Memory B cell (primary cell): ENCODE results near the gene B3GALT4.
A peak's percentile ranks its signal among the peaks of the same experiment; 100 is the strongest.
"Not testable (repeated sequence)": the region's sequence is repeated elsewhere in the genome, so short reads cannot be mapped to it uniquely, and the experiment has no call there.

Source experiments
- ATAC-seq: fragments of 150-1000 bp; cut with Tn5 transposase; 2 replicates; pipeline ENCODE4 v1.10.0; 2021; ENCODE audit warnings: low read depth, mild to moderate bottlenecking, moderate library complexity
- DNase-seq, 2 donors: peaks; one replicate each; pipeline ENCODE4 v3.0.0; 2022; ENCODE audit warnings: low spot score in 2 of 2
- H3K27ac Mint-ChIP-seq: one replicate; pipeline ENCODE4 v1.8.0; 2022; ENCODE audit warnings: mild to moderate bottlenecking, moderate library complexity, mixed read lengths
- H3K27me3 Mint-ChIP-seq: one replicate; pipeline ENCODE4 v1.8.0; 2022; ENCODE audit warnings: mixed read lengths
- H3K36me3 Mint-ChIP-seq: one replicate; pipeline ENCODE4 v1.8.0; 2022; ENCODE audit warnings: mild to moderate bottlenecking, mixed read lengths
- H3K4me1 Mint-ChIP-seq: one replicate; pipeline ENCODE4 v1.8.0; 2022; ENCODE audit warnings: mixed read lengths
- H3K4me3 Mint-ChIP-seq: one replicate; pipeline ENCODE4 v1.8.0; 2022; ENCODE audit warnings: mild to moderate bottlenecking, moderate library complexity, mixed read lengths
- H3K9me3 Mint-ChIP-seq: one replicate; pipeline ENCODE4 v1.8.0; 2022; ENCODE audit warnings: mixed read lengths

B3GALT4 gene

DNA sequence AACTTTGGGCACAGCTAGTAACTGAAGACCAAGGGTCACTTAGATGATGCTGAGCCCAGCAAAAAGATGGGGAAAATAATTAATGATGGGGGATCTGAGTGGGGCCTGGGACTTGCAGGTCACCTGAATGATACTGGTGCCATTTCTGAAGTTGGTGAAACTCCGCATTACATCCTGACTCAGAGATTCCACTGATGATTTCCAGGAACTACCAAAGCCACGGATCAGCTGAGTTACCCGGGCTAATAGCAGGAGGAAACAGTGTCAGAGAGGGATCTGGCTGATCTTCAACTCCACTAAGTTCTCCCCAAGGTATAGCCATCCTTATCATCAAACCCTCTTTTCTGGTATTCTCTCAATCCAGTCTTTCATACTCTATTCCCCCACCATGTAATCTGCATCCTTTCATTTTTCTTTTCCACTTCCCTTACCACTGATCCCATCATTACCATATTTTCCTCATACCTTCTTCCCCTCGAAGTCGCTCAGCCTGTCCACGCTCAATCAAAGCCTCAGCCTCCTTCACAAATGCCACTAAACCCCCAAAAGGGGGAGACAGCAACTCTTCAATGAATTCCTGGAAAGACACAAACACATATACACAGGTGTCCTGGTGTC is 25.4 kb upstream of the B3GALT4 start:
- H3K36me3 Mint-ChIP-seq: peaks cover 14% of the 10 kb centered on the region
- peaks cover 26% of the 10 kb centered on the region for H3K4me1 Mint-ChIP-seq
- DNase-seq: no peak
- no peaks in the 10 kb centered on the region for H3K27me3 Mint-ChIP-seq
- ATAC-seq: no peak
- H3K4me3 Mint-ChIP-seq: peak overlapping the region; percentile 2
- no peak overlapping the region for H3K27ac Mint-ChIP-seq
- no peaks in the 10 kb centered on the region for H3K9me3 Mint-ChIP-seq

DNA sequence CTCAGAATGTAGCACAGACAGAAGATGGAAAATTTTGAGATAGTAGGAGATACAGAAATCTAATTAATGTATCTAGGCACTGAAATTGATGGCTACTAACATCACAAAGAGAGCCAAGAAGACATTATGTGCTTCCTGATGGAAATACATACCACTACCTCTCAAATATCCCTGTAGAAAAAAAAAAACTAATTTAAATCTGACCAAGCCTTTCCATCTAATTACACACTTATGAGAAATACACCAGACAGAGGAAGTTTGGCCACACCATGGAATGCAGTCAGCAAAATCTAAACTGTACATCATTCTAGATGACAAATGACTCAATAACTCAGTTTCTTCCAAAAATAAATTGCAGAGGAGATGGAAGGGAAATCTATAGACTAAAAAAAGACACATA is 24.2 kb upstream of the B3GALT4 start:
- no peak overlapping the region for H3K27ac Mint-ChIP-seq
- H3K9me3 Mint-ChIP-seq: no peaks in the 10 kb centered on the region
- peaks cover 26% of the 10 kb centered on the region for H3K4me1 Mint-ChIP-seq
- H3K36me3 Mint-ChIP-seq: peaks cover 14% of the 10 kb centered on the region
- no peaks in the 10 kb centered on the region for H3K27me3 Mint-ChIP-seq
- no peak for ATAC-seq
- DNase-seq: no peak
- H3K4me3 Mint-ChIP-seq: no peak overlapping the region

DNA sequence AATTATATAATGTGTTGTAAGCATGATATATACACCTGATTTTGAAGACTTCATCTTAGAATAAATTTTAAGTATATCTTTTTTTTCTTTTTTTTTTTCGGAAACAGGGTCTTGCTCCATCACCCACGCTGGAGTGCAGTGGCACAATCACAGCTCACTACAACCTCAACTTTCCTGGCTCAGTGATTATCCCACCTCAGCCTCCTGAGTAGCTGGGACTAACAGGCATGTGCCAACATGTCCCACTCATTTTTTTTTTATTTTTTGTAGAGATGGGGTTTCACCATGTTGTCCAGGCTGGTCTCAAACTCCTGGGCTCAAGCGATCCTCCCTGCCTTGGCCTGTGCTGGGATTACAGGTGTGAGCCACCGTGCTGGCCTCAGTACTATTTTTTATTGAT is 22.3 kb upstream of the B3GALT4 start:
- no peak overlapping the region for H3K27ac Mint-ChIP-seq
- no peak overlapping the region for H3K4me3 Mint-ChIP-seq
- no peaks in the 10 kb centered on the region for H3K27me3 Mint-ChIP-seq
- ATAC-seq (no peak), DNase-seq (no peak)
- H3K9me3 Mint-ChIP-seq: no peaks in the 10 kb centered on the region
- peaks cover 16% of the 10 kb centered on the region for H3K4me1 Mint-ChIP-seq
- peaks cover 14% of the 10 kb centered on the region for H3K36me3 Mint-ChIP-seq

DNA sequence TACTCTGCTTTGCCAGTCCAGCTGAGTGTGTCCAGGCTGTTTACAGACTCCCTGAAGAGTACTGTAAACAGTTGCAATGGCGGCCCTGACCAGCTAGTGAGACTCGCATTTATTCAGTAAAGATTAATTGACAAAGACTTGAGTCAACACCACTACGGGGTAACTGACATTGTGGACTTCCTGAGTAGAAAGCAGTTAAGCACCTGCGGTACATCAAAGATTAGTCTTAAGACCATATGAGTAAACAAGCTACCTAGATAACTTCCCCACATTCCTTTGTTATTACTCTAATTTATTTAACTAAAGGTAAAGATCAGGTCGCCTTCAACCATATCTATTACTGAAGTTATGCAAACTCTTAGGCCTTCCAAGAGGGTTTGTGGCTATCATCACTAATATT is 17.9 kb upstream of the B3GALT4 start:
- ATAC-seq (no peak), DNase-seq (no peak)
- H3K9me3 Mint-ChIP-seq: no peaks in the 10 kb centered on the region
- peaks cover 25% of the 10 kb centered on the region for H3K36me3 Mint-ChIP-seq
- no peaks in the 10 kb centered on the region for H3K27me3 Mint-ChIP-seq
- H3K4me1 Mint-ChIP-seq: no peaks in the 10 kb centered on the region
- H3K27ac Mint-ChIP-seq: no peak overlapping the region
- H3K4me3 Mint-ChIP-seq: no peak overlapping the region

DNA sequence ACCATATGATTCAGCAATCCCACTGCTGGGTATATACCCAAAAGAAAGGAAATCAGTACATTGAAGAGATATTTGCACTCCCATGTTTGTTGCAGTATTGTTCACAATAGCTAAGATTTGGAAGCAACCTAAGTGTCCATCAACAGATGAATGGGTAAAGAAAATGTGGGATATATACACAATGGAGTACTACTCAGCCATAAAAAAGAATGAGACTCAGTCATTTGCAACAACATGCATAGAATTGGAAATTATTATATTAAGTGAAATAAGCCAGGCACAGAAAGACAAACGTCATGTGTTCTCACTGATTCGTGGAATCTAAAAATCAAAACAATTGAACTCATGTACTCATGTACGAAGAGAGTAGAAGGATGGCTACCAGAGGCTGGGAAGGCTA is 14.4 kb upstream of the B3GALT4 start:
- not testable (repeated sequence) for H3K4me3 Mint-ChIP-seq, DNase-seq, H3K9me3 Mint-ChIP-seq, ATAC-seq, H3K27me3 Mint-ChIP-seq, H3K4me1 Mint-ChIP-seq, H3K27ac Mint-ChIP-seq
- H3K36me3 Mint-ChIP-seq: peaks cover 38% of the 10 kb centered on the region

GRCh38 chr6:33264015-33264414 is 12.9 kb upstream of the B3GALT4 start:
- H3K27ac Mint-ChIP-seq: no peak overlapping the region
- H3K9me3 Mint-ChIP-seq: no peaks in the 10 kb centered on the region
- H3K27me3 Mint-ChIP-seq: no peaks in the 10 kb centered on the region
- peaks cover 47% of the 10 kb centered on the region for H3K36me3 Mint-ChIP-seq
- DNase-seq: no peak
- H3K4me3 Mint-ChIP-seq: no peak overlapping the region
- H3K4me1 Mint-ChIP-seq: no peaks in the 10 kb centered on the region
- ATAC-seq: no peak

DNA sequence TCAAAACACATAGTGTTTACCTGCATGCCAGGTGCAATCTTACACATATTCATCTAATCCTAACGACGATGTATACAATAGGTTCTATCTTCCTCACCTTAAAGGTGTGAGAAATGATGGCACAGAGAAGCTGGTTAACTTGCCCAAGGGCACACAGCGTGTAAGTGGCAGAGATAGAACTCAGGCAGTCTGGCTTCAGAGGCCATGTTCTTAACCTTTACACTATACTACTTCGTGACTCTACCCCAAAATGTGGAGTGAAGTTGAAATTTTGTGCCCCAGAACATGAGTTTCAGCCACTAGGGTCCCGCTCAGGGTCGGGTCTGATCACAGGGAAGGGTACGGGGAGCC is 5.8 kb upstream of the B3GALT4 start:
- H3K9me3 Mint-ChIP-seq: no peaks in the 10 kb centered on the region
- peaks cover 31% of the 10 kb centered on the region for H3K4me1 Mint-ChIP-seq
- peak overlapping the region; percentile 97 for H3K27ac Mint-ChIP-seq
- ATAC-seq (peak; percentile 25), DNase-seq (no peak)
- H3K36me3 Mint-ChIP-seq: peaks cover 30% of the 10 kb centered on the region
- H3K27me3 Mint-ChIP-seq: no peaks in the 10 kb centered on the region
- peak overlapping the region; percentile 98 for H3K4me3 Mint-ChIP-seq

DNA sequence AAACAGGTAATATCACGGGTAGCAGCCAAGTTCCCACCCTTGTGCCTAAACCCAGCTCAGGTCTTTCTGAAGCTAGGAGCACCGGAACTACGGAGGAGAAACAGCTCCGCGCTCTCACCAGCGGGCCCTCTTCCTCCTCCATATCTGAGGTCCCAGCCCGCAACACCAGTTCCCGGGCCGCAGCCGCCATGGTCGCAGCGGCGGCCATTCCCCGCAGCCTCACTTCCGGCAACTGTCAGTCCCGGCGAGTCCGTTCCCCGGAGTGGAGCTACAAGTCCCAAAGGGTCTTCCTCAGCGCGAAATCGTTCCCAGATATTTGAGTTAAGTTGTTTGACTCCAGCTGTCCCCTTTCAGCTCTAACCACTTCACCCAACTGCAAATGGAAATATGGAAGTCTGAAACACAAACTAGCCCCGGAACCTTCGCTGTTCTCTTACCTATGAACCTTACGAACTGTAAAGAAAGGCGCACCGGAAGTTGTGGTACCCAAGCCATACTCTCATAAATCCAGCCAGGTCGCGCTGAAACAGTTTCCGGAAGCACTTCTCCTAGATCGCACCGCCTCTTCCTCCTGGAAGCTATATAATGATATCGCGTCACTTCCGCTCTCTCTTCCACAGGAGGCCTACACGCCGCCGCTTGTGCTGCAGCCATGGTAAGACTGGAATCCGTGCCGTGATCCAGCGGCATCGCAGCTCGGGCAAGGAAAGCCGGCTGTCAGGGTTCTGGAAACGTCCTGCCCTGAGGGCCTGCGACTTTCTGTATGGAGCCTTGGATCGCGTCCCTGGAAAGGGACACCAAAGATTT is 5.3 kb upstream of the B3GALT4 start, which contains the start of the genes RPS18 and VPS52:
Gene RPS18 (plus strand): TSS at position 608 of the 807 bp plus-strand sequence. CDS start 45 bp downstream, at position 653.
Gene VPS52 (minus strand): TSS at position 409 of the 807 bp plus-strand sequence. CDS start 201 bp downstream, at position 208.
- Mint-ChIP-seq H3K9me3 (no peaks in the 10 kb centered on the region), H3K27me3 (no peaks in the 10 kb centered on the region), H3K4me1 (peaks cover 37% of the 10 kb centered on the region), H3K36me3 (peaks cover 25% of the 10 kb centered on the region), H3K27ac (peak within 1 kb of the TSS; percentile 97), H3K4me3 (peak within 1 kb of the TSS; percentile 98)
- ATAC-seq (peak; percentile 85), DNase-seq (peak; percentile 93 to 95)

- H3K27ac Mint-ChIP-seq: peak overlapping the region; percentile 97
- H3K4me3 Mint-ChIP-seq: peak overlapping the region; percentile 98
- H3K36me3 Mint-ChIP-seq: peaks cover 23% of the 10 kb centered on the region
- H3K4me1 Mint-ChIP-seq: peaks cover 38% of the 10 kb centered on the region
- no peaks in the 10 kb centered on the region for H3K27me3 Mint-ChIP-seq
- DNase-seq: no peak
- peak; percentile 1 for ATAC-seq
- H3K9me3 Mint-ChIP-seq: no peaks in the 10 kb centered on the region
Measured at GRCh38 chr6:33272275-33273128, 4.4 kb upstream of the B3GALT4 start.

- DNase-seq (no peak), ATAC-seq (no peak)
- Mint-ChIP-seq H3K9me3 (no peaks in the 10 kb centered on the region), H3K36me3 (peaks cover 16% of the 10 kb centered on the region), H3K4me3 (peak overlapping the region; percentile 98), H3K27me3 (no peaks in the 10 kb centered on the region), H3K27ac (peak overlapping the region; percentile 97), H3K4me1 (peaks cover 44% of the 10 kb centered on the region)
Measured at GRCh38 chr6:33273129-33273923, 3.6 kb upstream of the B3GALT4 start.

- Mint-ChIP-seq H3K36me3 (peaks cover 13% of the 10 kb centered on the region), H3K4me3 (peak overlapping the region; percentile 98), H3K4me1 (peaks cover 48% of the 10 kb centered on the region), H3K27me3 (no peaks in the 10 kb centered on the region), H3K9me3 (no peaks in the 10 kb centered on the region), H3K27ac (peak overlapping the region; percentile 97)
- DNase-seq: no peak
- no peak for ATAC-seq
Measured at GRCh38 chr6:33273924-33274902, 2.7 kb upstream of the B3GALT4 start.

GRCh38 chr6:33275795-33276580 is 935 bp upstream of the B3GALT4 start:
- H3K9me3 Mint-ChIP-seq, ATAC-seq, DNase-seq, H3K27me3 Mint-ChIP-seq: not testable (repeated sequence)
- Mint-ChIP-seq H3K36me3 (peaks cover 13% of the 10 kb centered on the region), H3K4me3 (peak overlapping the region; percentile 88), H3K4me1 (peaks cover 42% of the 10 kb centered on the region), H3K27ac (peak overlapping the region; percentile 90)
